PC-9 (cell line): Measurements from ENCODE around the gene SNCAIP.

Experiments used
- EZH2 ChIP-seq: fragments of 200-600 bp; sonication (generic); IDR thresholded peaks from 2 replicates; pipeline ENCODE4 v1.8.0; 2017; ENCODE audit warnings: antibody characterized with exemption, low read depth
- TF ChIP-seq, protein P1 (sequence below): fragments of 200-600 bp; sonication (generic); conservative IDR thresholded peaks from 2 replicates; pipeline ENCODE4 v1.6.1; 2017; ENCODE audit warnings: mixed run types, antibody characterized with exemption, mild to moderate bottlenecking, moderate library complexity

DNA sequence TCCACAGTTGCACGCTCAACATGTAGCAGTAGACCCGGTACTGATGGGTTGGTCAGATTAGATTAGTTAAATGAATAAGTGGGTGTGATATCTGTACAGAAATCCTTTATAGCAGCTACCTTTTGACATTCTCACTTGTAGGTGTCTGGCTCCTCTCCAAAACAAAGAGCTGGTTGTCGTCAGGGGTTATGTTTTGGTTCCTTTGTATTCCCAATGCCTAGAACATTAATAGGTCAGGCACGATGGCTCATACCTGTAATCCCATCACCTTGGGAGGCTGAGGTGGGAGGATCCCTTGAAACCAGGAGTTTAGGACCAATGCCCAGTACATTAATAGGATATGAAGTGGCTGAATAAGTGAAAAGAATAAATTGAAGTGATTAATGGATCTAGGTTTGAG is 182.1 kb downstream of the SNCAIP start:
- TF ChIP-seq, protein P1, sequence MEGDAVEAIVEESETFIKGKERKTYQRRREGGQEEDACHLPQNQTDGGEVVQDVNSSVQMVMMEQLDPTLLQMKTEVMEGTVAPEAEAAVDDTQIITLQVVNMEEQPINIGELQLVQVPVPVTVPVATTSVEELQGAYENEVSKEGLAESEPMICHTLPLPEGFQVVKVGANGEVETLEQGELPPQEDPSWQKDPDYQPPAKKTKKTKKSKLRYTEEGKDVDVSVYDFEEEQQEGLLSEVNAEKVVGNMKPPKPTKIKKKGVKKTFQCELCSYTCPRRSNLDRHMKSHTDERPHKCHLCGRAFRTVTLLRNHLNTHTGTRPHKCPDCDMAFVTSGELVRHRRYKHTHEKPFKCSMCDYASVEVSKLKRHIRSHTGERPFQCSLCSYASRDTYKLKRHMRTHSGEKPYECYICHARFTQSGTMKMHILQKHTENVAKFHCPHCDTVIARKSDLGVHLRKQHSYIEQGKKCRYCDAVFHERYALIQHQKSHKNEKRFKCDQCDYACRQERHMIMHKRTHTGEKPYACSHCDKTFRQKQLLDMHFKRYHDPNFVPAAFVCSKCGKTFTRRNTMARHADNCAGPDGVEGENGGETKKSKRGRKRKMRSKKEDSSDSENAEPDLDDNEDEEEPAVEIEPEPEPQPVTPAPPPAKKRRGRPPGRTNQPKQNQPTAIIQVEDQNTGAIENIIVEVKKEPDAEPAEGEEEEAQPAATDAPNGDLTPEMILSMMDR = no peak
- no peak for TF ChIP-seq EZH2
